HG03103 (cell line): ENCODE measurements around the gene NAA80.
"Not testable (repeated sequence)": the region's sequence is repeated elsewhere in the genome, so short reads cannot be mapped to it uniquely, and the experiment has no call there.

Experiments used
- ATAC-seq: cut with Tn5 transposase; IDR thresholded peaks from one replicate; pipeline ENCODE4 v1.9.1; 2021; ENCODE audit warnings: low read depth; ENCODE audit not compliant: unreplicated experiment

Gene NAA80

GRCh38 chr3:50316657-50317242 lies 17.5 kb upstream of the NAA80 start:
- ATAC-seq, result no peak

DNA sequence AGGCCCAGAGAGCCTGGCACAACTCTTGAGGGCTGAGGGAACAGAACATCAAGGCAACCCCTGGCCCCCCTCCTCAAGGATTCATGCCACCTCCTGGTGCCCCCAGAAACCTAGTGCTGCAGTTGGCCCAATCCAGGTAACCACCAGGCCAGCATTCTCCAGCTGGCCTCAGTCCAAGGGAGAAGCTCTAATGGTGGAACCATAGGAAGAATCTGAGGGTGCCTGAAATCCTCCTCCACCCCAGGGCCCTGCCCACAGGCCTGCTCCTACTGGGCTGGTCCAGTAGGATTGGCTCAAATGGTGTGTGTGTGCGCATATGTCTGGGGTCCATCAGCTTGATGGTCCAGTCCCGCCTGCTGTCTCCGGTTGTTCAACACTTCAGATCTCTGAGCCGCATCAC lies 15.6 kb upstream of the NAA80 start:
- ATAC-seq, result no peak

- ATAC-seq, result no peak
Measured at GRCh38 chr3:50314342-50314741, 15.1 kb upstream of the NAA80 start.

DNA sequence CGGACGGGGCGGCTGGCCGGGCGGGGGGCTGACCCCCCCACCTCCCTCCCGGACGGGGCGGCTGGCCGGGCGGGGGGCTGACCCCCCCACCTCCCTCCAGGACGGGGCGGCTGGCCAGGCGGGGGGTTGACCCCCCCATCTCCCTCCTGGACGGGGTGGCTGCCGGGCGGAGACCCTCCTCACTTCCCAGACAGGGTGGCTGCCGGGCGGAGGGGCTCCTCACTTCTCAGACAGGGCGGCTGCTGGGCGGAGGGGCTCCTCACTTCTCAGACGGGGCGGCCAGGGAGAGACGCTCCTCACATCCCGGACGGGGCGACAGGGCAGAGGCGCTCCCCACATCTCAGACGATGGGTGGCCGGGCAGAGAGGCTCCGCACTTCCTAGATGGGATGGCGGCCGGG lies 12.8 kb upstream of the NAA80 start:
- not testable (repeated sequence) for ATAC-seq

DNA sequence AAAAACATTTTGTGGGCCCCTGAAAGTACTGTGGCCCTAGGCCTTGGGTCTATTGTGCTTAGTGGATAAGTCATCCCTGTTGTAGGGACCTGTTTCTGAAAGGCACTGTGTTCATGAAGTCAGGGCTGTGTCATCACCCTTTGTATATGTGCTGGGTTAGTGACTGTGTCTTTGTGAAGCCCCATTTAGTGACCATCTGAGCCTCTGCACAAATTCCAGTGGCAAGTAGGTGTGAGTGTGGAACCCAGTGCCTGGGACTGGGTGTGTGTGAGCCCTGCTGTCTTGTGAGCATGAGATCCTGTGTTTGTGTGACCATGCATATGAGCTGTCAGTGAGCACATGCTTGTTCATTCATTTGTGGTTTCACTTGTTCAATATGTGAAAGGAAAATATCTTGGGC lies 5.4 kb upstream of the NAA80 start:
- no peak for ATAC-seq

DNA sequence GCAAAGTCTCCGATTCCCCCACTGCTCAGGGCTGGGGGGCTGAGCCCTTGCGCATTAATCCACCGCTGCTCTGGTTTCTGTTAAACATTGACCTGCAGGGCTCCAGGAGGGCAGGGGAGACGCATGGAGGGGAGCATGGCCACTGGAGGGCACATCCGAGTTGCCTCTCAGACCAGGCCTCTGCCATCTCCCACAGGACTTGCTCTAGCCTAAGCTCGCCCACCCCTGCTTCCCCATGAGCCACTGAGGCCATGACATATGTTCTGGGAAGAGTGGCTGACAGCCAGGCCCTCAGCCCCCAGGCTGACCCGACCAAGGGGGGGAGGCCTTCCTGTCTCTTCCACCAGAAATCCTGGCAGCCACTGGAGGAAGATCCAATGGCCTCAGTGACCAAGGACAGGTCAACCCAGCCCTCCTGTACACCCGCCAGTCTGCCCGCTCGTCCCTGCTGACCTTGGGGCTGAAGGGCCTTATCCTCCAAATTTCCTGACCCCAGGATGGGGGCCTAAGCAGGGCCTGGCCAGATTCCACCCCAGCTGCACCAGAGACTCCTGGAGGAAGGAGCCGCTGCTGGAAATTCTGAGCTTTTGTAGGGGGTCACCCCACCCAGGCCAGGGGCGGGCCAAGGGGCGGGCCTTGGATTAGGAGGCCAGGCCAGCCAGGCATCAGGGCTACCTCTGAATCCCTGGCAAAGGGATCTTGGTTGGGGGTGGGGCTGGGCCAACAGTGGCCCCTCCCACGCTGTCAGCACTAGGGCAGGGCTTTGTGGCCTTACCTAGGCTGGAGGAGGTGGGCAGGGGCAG lies 4.0 kb upstream of the NAA80 start, which contains the start of gene HYAL1:
Gene HYAL1 (minus strand): TSS at position 562 of the 803 bp plus-strand sequence. CDS start 618 bp downstream, outside the sequence.
- no peak for ATAC-seq

DNA sequence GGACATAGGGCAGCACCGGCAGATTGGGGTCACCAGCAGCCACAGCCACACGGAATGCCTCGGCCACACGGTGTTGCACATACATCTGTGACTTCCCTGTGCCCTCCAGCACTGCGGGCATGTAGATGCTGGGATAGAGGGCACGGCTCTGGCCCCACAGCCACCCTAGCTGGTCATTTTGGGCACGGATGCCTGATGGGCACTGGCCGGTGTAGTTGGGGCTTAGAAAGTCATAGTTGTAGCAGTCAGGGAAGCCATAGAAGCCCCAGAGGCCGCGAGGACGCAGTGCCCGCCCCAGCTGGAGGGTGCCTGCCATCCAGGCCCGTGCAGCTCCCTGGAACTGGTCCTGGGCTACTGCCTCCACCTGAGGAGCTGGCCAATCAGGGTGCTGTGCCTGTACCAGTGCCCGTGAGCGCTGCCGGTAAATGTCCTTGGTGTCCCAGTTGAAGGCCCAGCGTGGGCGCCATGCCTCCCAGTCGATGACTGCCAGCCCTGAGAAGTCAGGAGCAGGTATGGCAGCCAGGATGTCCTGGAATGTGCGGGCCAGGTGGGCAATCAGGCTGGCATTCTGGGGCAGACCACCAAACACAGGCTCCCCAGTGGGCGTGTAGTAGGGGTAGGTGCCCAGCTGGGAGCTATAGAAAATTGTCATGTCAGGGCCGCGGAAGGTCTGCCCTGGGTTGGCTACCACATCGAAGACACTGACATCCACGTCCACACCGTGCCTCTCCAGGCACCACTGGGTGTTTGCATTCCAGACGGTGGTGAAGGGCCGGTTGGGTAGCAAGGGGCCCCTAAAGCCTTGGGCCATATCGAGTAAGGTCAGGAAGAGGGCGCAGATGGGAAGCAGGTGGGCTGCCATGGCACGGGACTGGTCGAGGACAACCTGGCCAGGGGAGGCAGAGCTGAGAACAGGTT lies 3.1 kb upstream of the NAA80 start:
- no peak for ATAC-seq

GRCh38 chr3:50300681-50301254 lies 1.6 kb upstream of the NAA80 start:
- no peak for ATAC-seq

GRCh38 chr3:50299929-50300680 lies 900 bp upstream of the NAA80 start:
- ATAC-seq, result no peak

DNA sequence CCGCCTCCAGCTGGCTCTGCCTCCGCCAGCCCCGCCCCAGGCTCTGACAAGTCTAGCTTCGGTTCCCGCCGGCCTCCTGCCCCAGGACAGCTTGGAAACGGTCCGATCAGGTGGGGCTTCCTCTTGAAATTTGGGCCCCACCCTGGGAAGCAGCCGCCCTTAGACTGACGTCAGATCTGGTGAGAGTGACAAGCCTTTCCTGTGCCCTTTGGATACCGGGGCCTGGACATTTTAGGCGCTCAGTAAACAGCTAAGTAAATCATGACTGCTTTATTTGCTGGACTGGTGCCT lies 378 bp upstream of the NAA80 start:
- ATAC-seq, result no peak

- ATAC-seq, result no peak
Measured at GRCh38 chr3:50297896-50298725, 1.1 kb downstream of the NAA80 start.

DNA sequence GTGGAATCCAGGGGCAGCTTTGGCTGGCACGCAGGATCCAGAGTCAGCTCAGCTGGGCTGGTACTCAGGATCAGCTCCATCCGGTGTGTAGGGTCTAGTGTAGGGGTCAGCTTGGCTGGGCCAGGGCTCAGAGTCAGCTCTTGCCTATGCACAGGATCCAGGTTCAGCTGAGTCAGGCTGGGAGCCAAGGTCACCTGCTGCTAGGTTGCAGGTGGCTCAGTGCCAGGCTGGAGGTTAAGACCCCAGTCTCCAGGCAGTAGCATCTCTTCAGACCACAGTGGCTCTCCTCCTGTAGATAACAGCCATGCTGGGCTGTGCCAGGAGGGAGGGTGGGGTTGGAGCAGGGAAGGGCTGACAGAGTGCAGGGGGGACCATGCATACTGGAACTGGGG lies 1.8 kb downstream of the NAA80 start:
- no peak for ATAC-seq

DNA sequence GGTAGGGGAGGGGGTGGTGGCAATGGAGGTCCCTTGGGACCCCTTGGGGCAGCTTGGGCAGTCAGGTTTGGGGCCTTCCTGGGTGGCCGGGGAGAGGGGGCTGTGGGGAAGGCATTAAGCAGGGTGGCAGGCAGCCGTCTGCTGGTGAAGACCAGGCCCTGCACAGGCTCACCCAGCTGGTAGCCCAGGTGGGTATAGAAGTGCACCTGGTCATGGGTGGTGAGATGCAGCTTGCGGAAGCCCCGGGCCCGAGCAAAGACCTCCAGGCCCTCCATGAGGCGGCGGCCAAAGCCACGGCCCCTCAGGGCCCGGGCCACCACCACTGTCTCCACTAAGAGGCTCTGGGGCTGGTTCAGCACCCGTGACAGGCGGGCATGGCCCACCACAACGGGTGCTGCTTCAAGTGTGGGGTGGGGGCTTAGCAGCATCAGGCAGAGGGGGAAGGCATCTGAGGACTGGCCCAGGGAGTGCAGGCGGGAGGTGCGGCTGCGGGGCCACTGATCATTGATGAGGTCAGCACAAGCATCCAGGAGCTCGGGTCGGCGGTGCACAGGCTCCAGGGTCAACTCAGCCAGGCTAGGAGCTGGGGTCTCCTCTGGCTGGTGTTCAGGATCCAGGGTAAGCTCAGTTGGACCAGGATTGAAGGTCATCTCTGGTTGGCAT lies 2.4 kb downstream of the NAA80 start:
- no peak for ATAC-seq

DNA sequence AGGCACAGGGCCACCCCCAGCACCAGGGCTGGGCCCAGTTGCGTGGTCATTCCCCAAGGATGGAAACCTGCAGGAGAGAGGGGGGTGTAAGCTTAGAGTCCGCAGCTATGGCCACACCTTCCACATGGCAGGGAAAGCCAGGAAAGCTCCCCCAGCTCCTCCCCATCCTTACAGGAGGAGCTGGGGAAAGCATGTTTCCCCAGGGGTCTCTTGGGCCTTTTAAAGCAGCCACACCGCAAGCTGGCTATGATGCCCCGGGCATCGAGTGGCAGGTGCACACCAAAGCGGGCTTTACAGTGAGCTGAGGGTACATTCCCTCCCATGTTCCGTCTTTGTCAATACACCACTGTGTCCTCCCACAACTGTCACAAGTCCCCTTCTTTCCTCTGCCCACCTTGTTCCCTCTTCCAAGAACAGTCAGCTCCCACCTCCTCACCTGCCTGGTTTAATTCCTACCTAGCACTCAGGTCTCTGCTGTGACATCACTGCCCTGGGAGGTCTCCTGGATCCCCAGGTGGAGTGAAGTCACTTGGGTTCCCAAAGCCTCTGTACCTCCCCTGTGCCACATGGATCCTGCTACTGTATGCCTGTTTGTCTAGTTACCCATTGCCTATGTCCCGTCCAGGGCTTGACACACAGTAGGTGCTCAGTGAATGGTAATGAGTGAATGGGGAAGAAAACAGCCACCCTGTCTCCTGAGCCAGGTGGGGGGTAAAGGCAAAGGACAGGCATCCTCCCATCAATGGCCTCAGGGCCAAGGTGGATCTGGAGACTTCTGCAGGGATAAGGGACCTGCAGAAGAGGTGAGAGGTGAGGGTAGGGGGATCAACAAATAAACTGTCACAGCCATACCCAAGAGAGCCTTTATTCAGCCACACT lies 3.4 kb downstream of the NAA80 start:
- no peak for ATAC-seq

- ATAC-seq, result no peak
Measured at GRCh38 chr3:50294492-50295403, 4.5 kb downstream of the NAA80 start.

GRCh38 chr3:50294089-50294488 lies 5.1 kb downstream of the NAA80 start:
- no peak for ATAC-seq
